Muscle layer of colon (tissue), 2 donors: ENCODE data around the gene UXT.
"Not testable (repeated sequence)": the region's sequence is repeated elsewhere in the genome, so short reads cannot be mapped to it uniquely, and the experiment has no call there.

ENCODE experiments used
- H3K27ac ChIP-seq: one replicate; pipeline ENCODE4 v1.7.0; 2013; ENCODE audit warnings: low read depth, mild to moderate bottlenecking, low read length, moderate library complexity
- H3K27me3 ChIP-seq, 2 donors: one replicate each; pipeline ENCODE4 v1.7.0; 2013; ENCODE audit warnings: low read length in 2 of 2, mild to moderate bottlenecking in 2 of 2; ENCODE audit not compliant: insufficient read depth in 2 of 2, control insufficient read depth in 1 of 2
- H3K36me3 ChIP-seq: one replicate; pipeline ENCODE4 v1.7.0; 2013; ENCODE audit warnings: mild to moderate bottlenecking, low read length; ENCODE audit not compliant: insufficient read depth
- H3K4me1 ChIP-seq: one replicate; pipeline ENCODE4 v1.7.0; 2013; ENCODE audit warnings: mild to moderate bottlenecking, low read length; ENCODE audit not compliant: insufficient read depth
- H3K4me3 ChIP-seq, 2 donors: one replicate each; pipeline ENCODE4 v1.7.0; 2013; ENCODE audit warnings: low read length in 2 of 2, low read depth in 1 of 2, mild to moderate bottlenecking in 1 of 2, moderate library complexity in 1 of 2
- H3K9ac ChIP-seq: one replicate; pipeline ENCODE4 v1.7.0; 2013; ENCODE audit warnings: low read length
- H3K9me3 ChIP-seq: one replicate; pipeline ENCODE4 v1.7.0; 2013; ENCODE audit warnings: mild to moderate bottlenecking, low read length
- donor health status: abdominal sarcoma.
- donor health status: Adenocarcinoma of cecum.

Gene UXT

GRCh38 chrX:47658684-47659420 is at the start of gene UXT:
TSS of gene UXT (minus strand) at chrX:47659180. CDS start at chrX:47658927, 253 bp downstream.
- Histone ChIP-seq H3K36me3 (peaks cover 22% of the 10 kb centered on the region), H3K27me3 (peaks cover 0 to 4% of the 10 kb centered on the region in 2 donors), H3K9ac (peak within 1 kb of the TSS; percentile 41), H3K9me3 (no peaks in the 10 kb centered on the region), H3K4me1 (peaks cover 3% of the 10 kb centered on the region), H3K27ac (peak within 1 kb of the TSS; percentile 73), H3K4me3 (peak within 1 kb of the TSS; percentile 42 to 60)

DNA sequence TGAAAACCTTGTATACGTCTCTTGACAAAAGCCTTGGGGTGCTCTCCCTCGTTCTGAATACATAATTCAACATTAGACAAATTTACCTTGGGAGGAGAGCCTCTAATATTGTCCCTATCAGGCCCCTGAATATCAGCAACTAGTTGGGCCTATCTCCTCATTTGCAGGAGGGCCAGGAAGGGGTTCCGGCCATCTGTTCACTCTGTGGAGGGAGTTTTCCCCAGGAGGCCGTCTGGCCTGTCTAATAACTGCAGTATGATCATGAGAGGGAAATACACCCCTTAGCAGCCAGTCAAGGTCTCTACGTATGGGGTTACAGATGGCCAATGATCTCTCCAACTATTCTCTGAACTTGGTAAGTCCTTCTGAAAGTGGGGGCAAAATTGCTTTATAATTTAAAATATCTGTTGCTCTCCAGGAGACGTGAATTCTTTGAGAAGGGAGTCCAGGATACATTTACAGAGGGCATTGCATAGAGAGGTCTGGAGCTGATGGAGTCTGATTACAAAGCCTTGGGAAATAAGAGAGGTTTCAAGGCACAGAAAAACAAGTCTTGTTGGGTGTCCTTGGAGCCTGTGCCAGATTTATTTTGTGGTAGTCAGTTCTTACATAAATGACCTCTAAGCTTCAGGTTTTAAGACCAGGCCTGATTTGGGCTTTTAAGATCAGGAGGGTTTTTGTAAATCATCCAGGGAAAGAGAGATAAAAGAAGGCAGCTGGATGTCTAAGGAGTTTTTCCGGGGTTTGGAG is 48.2 kb upstream of the UXT start:
- no peaks in the 10 kb centered on the region for H3K36me3 ChIP-seq
- no peaks in the 10 kb centered on the region for H3K4me1 ChIP-seq
- H3K4me3 ChIP-seq: no peak overlapping the region
- H3K9me3 ChIP-seq: no peaks in the 10 kb centered on the region
- no peaks in the 10 kb centered on the region for H3K27me3 ChIP-seq
- no peak overlapping the region for H3K27ac ChIP-seq
- no peak overlapping the region for H3K9ac ChIP-seq

DNA sequence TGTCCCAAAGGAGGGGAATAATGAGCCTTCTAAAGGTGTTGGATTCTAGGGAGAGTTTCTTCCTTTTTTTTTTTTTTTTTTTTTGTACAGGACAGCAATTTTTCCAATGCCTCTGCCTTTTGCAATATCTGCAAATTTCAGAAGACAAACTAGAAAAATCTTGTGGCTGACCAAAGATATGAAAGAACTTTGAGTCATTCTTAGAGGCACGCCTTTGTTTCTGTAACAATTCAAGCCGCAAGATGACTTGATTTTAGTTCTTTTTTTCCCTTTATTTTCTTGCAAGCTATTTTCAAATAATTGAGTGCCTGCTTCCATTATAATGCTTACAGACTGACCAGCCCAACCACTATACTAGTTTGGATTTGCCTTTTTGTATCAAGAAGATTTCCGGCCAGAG is 47.6 kb upstream of the UXT start:
- H3K4me1 ChIP-seq: no peaks in the 10 kb centered on the region

GRCh38 chrX:47704736-47705135 is 45.8 kb upstream of the UXT start:
- Histone ChIP-seq H3K27me3 (no peaks in the 10 kb centered on the region), H3K9me3 (no peaks in the 10 kb centered on the region), H3K36me3 (no peaks in the 10 kb centered on the region), H3K27ac (no peak overlapping the region), H3K4me1 (no peaks in the 10 kb centered on the region), H3K4me3 (no peak overlapping the region), H3K9ac (no peak overlapping the region)

More for the DNA sequence above, 47.6 kb upstream of the UXT start:
- no peaks in the 10 kb centered on the region for H3K36me3 ChIP-seq
- H3K27me3 ChIP-seq: no peaks in the 10 kb centered on the region
- no peak overlapping the region for H3K4me3 ChIP-seq
- no peak overlapping the region for H3K27ac ChIP-seq
- no peaks in the 10 kb centered on the region for H3K9me3 ChIP-seq
- H3K9ac ChIP-seq: no peak overlapping the region

GRCh38 chrX:47697181-47697580 is 38.2 kb upstream of the UXT start:
- H3K9ac ChIP-seq: no peak overlapping the region
- H3K27ac ChIP-seq: no peak overlapping the region
- H3K36me3 ChIP-seq: no peaks in the 10 kb centered on the region
- H3K4me3 ChIP-seq: no peak overlapping the region
- H3K4me1 ChIP-seq: no peaks in the 10 kb centered on the region
- peaks cover 0 to 10% of the 10 kb centered on the region in 2 donors for H3K27me3 ChIP-seq
- no peaks in the 10 kb centered on the region for H3K9me3 ChIP-seq

DNA sequence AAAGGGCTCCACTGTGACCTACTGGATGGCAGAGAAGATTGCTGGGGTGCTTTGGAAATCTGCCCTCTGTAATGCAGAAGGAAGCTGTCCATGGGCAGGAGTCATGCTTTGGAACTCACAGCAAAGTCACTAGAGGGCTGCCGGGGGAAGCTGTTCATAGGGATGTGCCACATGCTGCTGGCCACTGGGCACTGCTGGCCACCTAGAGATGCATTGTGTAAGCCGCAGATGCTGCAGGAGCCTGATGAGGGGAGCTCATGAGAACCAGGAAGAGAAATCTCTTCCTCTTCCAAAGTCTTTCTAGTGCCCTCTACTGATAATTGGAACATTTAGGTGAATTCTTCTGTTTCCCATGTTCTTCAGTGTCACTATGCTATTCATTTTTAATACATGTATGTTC is 31.2 kb upstream of the UXT start:
- Histone ChIP-seq H3K9me3 (no peaks in the 10 kb centered on the region), H3K27ac (no peak overlapping the region), H3K36me3 (no peaks in the 10 kb centered on the region), H3K27me3 (peaks cover 0 to 4% of the 10 kb centered on the region in 2 donors), H3K4me3 (no peak overlapping the region), H3K9ac (no peak overlapping the region), H3K4me1 (no peaks in the 10 kb centered on the region)

GRCh38 chrX:47687263-47687662 is 28.3 kb upstream of the UXT start:
- H3K27me3 ChIP-seq: peaks cover 0 to 4% of the 10 kb centered on the region in 2 donors
- H3K4me1 ChIP-seq: no peaks in the 10 kb centered on the region
- no peak overlapping the region for H3K9ac ChIP-seq
- no peak overlapping the region for H3K4me3 ChIP-seq
- no peaks in the 10 kb centered on the region for H3K36me3 ChIP-seq
- H3K9me3 ChIP-seq: no peaks in the 10 kb centered on the region
- no peak overlapping the region for H3K27ac ChIP-seq

GRCh38 chrX:47683829-47684205 is 24.8 kb upstream of the UXT start:
- H3K27me3 ChIP-seq: peaks cover 0 to 4% of the 10 kb centered on the region in 2 donors
- H3K4me1 ChIP-seq: no peaks in the 10 kb centered on the region
- H3K27ac ChIP-seq: no peak overlapping the region
- H3K9me3 ChIP-seq: no peaks in the 10 kb centered on the region
- H3K4me3 ChIP-seq: no peak overlapping the region
- H3K36me3 ChIP-seq: no peaks in the 10 kb centered on the region
- no peak overlapping the region for H3K9ac ChIP-seq

DNA sequence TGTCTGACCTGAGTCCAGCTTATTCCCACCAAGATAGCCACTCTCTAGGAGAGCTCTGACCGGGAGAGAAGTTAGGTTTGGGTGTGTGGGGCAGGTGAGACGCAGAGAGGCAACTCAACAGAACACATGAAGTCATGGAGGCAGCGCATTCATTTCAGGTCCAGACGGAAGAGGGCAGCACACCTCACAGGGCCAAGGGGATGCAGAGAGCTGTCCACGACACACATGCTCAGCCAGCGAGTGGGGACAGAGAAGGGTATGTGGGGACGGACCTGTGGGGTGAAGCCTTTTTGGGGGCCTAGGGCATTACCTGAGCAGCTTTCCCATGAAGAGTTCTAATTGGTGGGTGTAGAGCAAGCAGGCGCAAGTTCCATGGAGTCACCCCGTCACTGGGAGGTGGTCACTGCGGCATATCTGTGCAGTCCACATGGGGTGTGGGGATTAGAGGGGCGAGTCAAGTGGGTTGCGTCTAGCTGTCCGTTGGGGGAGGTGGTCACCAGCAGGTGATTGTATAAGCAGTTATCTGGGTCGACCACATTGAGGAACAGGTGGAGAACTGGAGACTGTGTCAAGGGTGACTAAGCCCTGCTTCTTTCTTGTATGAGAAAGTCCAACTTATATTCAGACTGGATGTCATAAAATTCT is 24.3 kb upstream of the UXT start:
- peaks cover 0 to 4% of the 10 kb centered on the region in 2 donors for H3K27me3 ChIP-seq
- no peak overlapping the region for H3K4me3 ChIP-seq
- H3K9ac ChIP-seq: no peak overlapping the region
- no peaks in the 10 kb centered on the region for H3K36me3 ChIP-seq
- no peak overlapping the region for H3K27ac ChIP-seq
- no peaks in the 10 kb centered on the region for H3K4me1 ChIP-seq
- H3K9me3 ChIP-seq: no peaks in the 10 kb centered on the region

DNA sequence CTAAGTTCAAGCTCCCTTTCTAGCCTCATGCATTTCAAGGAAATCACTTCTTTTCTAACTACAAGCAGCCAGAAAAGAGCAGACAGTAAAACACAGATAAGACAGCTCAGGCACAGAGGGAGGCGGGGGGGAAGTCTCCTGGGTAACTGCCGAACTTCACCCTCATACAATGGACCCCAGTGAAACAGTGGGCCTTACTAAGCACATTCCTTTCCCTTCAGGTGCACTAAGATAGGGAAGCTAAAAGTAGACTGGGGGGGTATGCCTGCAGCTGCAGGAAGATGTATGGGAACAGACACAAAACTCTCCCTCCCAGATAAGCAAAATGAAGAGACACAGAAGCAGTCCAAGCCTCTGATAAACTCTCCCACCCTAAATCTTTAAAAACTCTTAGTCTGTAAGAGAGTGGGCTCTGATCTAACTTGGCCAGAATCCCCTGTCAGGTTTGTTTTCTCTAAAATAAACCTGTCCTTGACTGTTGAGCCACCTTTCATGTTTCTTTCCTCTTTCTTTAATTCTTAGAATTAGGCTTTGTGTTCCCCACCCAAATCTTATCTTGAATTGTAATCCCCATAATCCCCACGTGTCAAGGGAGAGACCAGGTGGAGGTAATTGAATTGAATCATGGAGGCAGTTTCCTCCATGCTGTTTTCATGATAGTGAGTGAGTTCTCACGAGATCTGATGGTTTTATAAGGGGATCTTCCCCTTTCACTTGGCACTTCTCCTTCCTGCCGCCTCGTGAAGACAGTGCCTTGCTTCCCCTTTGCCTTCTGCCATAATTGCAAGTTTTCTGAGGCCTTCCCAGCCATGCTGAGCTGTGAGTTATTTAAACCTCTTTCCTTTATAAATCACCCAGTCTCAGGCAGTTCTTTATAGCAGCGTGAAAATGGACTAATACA is 17.2 kb upstream of the UXT start:
- H3K27ac ChIP-seq, H3K9me3 ChIP-seq, H3K36me3 ChIP-seq, H3K27me3 ChIP-seq, H3K9ac ChIP-seq, H3K4me3 ChIP-seq, H3K4me1 ChIP-seq: not testable (repeated sequence)

DNA sequence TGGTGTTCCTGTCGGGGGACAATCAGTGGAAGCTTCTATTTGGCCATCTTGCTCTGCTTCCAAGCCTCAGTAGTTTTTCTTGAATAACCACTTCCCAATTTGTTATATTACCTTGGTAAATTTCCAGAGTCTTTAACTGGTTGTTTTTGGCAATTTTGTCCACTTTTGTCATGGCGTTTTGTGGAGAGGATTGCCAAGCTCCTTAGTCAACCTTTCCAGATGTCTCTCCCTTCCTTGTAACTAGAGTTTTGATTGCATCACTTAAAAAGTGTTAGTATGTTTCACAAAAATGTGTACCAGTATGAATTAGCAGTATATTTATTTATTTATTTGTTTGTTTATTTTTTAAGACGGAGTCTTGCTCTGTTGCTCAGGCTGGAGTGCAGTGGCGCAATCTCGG is 15.8 kb upstream of the UXT start:
- no peak overlapping the region for H3K27ac ChIP-seq
- no peak overlapping the region for H3K9ac ChIP-seq
- H3K9me3 ChIP-seq: no peaks in the 10 kb centered on the region
- no peak overlapping the region for H3K4me3 ChIP-seq
- no peaks in the 10 kb centered on the region for H3K4me1 ChIP-seq
- no peaks in the 10 kb centered on the region for H3K27me3 ChIP-seq
- H3K36me3 ChIP-seq: no peaks in the 10 kb centered on the region
